Astrocyte of the hippocampus (primary cell): ENCODE data around the gene ANHX.

ENCODE experiments used
- DNase-seq: peaks from one replicate; pipeline ENCODE4 v3.0.0; 2011; ENCODE audit warnings: low read depth, low spot score

The ANHX gene

DNA sequence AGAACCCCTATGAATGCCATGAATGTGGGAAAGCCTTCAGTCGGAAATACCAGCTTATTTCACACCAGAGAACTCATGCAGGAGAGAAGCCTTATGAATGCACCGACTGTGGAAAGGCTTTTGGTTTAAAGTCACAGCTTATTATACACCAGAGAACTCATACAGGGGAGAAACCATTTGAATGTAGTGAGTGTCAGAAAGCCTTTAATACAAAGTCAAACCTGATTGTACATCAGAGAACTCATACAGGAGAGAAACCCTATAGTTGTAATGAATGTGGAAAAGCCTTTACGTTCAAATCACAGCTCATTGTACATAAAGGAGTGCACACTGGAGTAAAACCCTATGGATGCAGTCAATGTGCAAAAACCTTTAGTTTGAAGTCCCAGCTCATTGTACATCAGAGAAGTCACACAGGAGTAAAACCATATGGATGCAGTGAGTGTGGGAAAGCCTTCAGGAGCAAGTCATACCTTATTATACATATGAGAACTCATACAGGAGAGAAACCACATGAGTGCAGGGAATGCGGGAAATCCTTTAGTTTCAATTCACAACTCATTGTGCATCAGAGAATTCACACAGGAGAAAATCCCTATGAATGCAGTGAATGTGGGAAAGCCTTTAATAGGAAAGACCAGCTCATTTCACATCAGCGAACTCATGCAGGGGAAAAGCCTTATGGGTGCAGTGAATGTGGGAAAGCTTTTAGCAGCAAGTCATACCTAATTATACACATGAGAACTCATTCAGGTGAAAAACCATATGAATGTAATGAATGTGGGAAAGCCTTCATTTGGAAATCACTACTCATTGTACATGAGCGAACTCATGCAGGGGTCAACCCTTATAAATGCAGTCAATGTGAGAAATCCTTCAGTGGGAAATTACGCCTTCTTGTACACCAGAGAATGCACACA lies 32.1 kb downstream of the ANHX start:
- DNase-seq, result peak; percentile 15

DNA sequence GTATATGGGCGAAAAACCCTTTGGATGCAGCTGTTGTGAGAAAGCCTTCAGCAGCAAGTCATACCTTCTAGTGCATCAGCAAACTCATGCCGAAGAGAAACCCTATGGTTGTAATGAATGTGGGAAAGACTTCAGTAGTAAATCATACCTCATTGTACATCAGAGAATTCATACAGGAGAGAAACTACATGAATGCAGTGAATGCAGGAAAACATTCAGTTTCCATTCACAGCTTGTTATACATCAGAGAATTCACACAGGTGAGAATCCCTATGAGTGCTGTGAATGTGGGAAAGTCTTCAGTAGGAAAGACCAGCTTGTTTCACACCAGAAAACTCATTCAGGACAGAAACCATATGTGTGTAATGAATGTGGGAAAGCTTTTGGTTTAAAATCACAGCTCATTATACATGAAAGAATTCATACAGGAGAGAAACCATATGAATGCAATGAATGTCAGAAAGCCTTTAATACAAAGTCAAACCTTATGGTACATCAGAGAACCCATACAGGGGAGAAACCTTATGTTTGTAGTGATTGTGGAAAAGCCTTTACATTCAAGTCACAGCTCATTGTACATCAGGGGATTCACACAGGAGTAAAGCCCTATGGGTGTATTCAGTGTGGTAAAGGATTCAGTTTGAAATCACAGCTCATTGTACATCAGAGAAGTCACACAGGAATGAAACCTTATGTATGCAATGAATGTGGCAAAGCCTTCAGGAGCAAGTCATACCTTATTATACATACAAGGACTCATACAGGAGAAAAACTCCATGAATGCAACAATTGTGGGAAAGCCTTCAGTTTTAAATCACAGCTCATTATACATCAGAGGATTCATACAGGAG lies 33.0 kb downstream of the ANHX start:
- no peak for DNase-seq

- DNase-seq, result no peak
Observed at GRCh38 chr12:133201888-133202287, 33.8 kb downstream of the ANHX start.

GRCh38 chr12:133192847-133193246 lies 42.8 kb downstream of the ANHX start:
- DNase-seq, result no peak

- no peak for DNase-seq
Observed at GRCh38 chr12:133190176-133190575, 45.5 kb downstream of the ANHX start.

- DNase-seq, result peak; percentile 97
Observed at GRCh38 chr12:133181238-133181959, 54.3 kb downstream of the ANHX start, which contains the start of gene ZNF268. Gene ZNF268 (plus strand): TSS chr12:133181495. CDS start chr12:133181998, 503 bp downstream.

GRCh38 chr12:133180669-133181068 lies 55.0 kb downstream of the ANHX start:
- no peak for DNase-seq

DNA sequence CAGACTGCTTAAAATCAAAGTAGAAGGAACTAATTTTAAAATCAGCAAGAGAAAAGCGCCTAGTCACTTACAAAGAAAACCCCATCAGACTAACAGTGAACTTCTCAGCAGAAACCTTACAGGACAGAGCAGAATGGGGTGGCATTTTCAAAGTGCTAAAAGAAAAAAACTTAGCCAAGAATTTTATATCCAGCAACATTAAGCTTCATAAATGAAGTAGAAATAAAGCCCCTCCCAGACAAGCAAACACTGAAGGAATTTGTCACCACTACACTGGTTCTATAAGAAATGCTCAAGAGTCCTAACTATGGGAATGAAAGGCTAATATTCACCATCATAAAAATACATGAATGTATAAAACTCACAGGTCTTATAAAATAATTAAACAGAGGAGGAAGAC lies 60.8 kb downstream of the ANHX start:
- no peak for DNase-seq

GRCh38 chr12:133172491-133172890 lies 63.2 kb downstream of the ANHX start:
- DNase-seq, result no peak
